ENCODE data around the gene OR2AT4.
A peak's percentile ranks its signal among the peaks of the same experiment; 100 is the strongest.
"Not testable (repeated sequence)": the region's sequence is repeated elsewhere in the genome, so short reads cannot be mapped to it uniquely, and the experiment has no call there.

OR2AT4 gene

GRCh38 chr11:75041821-75042220 is 54.9 kb downstream of the OR2AT4 start:
- DNase-seq; H3K4me3 ChIP-seq (ENCODE audit: control insufficient read depth in 1 of 7, extremely low read depth in 1 of 7, insufficient read depth in 4 of 7, low read depth in 2 of 7, low read length in 6 of 7); H3K36me3 ChIP-seq (ENCODE audit: control insufficient read depth in 4 of 4, insufficient read depth in 4 of 4, low read length in 3 of 4); H3K4me1 ChIP-seq (ENCODE audit: control extremely low read depth in 1 of 4, control insufficient read depth in 4 of 4, insufficient read depth in 4 of 4, low read length in 3 of 4); H3K27ac ChIP-seq (ENCODE audit: insufficient read depth in 1 of 2, low read depth in 1 of 2, low read length in 2 of 2, poor library complexity in 1 of 2, severe bottlenecking in 2 of 2); H3K9me3 ChIP-seq (ENCODE audit: control extremely low read depth in 1 of 5, control insufficient read depth in 4 of 5, insufficient read depth in 2 of 5, low read depth in 1 of 5, low read length in 4 of 5); H3K27me3 ChIP-seq (replicated peaks in 2 of 5; ENCODE audit: control insufficient read depth in 4 of 5, insufficient read depth in 5 of 5, low read length in 4 of 5); CTCF ChIA-PET; POLR2A ChIA-PET: not testable (repeated sequence)
- no CpG with 5 or more reads among the region's 3 CpGs for WGBS (ENCODE audit: insufficient coverage)

GRCh38 chr11:75041263-75041662 is 55.4 kb downstream of the OR2AT4 start:
- no peak for DNase-seq
- CTCF ChIA-PET, result no interaction called here
- Histone ChIP-seq H3K4me1 (ENCODE audit: control extremely low read depth in 1 of 4, control insufficient read depth in 4 of 4, insufficient read depth in 4 of 4, low read length in 3 of 4) (no peaks in the 10 kb centered on the region), H3K27ac (ENCODE audit: insufficient read depth in 1 of 2, low read depth in 1 of 2, low read length in 2 of 2, poor library complexity in 1 of 2, severe bottlenecking in 2 of 2) (no peak overlapping the region), H3K9me3 (ENCODE audit: control extremely low read depth in 1 of 5, control insufficient read depth in 4 of 5, insufficient read depth in 2 of 5, low read depth in 1 of 5, low read length in 4 of 5) (peaks cover 0 to 3% (median 0%) of the 10 kb centered on the region in 5 experiments), H3K4me3 (ENCODE audit: control insufficient read depth in 1 of 7, extremely low read depth in 1 of 7, insufficient read depth in 4 of 7, low read depth in 2 of 7, low read length in 6 of 7) (no peak overlapping the region), H3K27me3 (replicated peaks in 2 of 5; ENCODE audit: control insufficient read depth in 4 of 5, insufficient read depth in 5 of 5, low read length in 4 of 5) (no peaks in the 10 kb centered on the region), H3K36me3 (ENCODE audit: control insufficient read depth in 4 of 4, insufficient read depth in 4 of 4, low read length in 3 of 4) (no peaks in the 10 kb centered on the region)
- POLR2A ChIA-PET, result no interaction called here
- no CpG with 5 or more reads among the region's 2 CpGs for WGBS (ENCODE audit: insufficient coverage)

- Histone ChIP-seq H3K27me3 (replicated peaks in 2 of 5; ENCODE audit: control insufficient read depth in 4 of 5, insufficient read depth in 5 of 5, low read length in 4 of 5) (no peaks in the 10 kb centered on the region), H3K4me3 (ENCODE audit: control insufficient read depth in 1 of 7, extremely low read depth in 1 of 7, insufficient read depth in 4 of 7, low read depth in 2 of 7, low read length in 6 of 7) (no peak overlapping the region), H3K4me1 (ENCODE audit: control extremely low read depth in 1 of 4, control insufficient read depth in 4 of 4, insufficient read depth in 4 of 4, low read length in 3 of 4) (no peaks in the 10 kb centered on the region), H3K9me3 (ENCODE audit: control extremely low read depth in 1 of 5, control insufficient read depth in 4 of 5, insufficient read depth in 2 of 5, low read depth in 1 of 5, low read length in 4 of 5) (peaks cover 0 to 3% (median 0%) of the 10 kb centered on the region in 5 experiments), H3K27ac (ENCODE audit: insufficient read depth in 1 of 2, low read depth in 1 of 2, low read length in 2 of 2, poor library complexity in 1 of 2, severe bottlenecking in 2 of 2) (no peak overlapping the region), H3K36me3 (ENCODE audit: control insufficient read depth in 4 of 4, insufficient read depth in 4 of 4, low read length in 3 of 4) (no peaks in the 10 kb centered on the region)
- WGBS (ENCODE audit: insufficient coverage), result 92% methylated on average over 11 of the region's 11 CpGs
- ChIA-PET POLR2A (no interaction called here), CTCF (no interaction called here)
- no peak for DNase-seq
These were observed 56.4 kb downstream of the OR2AT4 start for GRCh38 chr11:75040167-75040770.

- Histone ChIP-seq H3K27me3 (replicated peaks in 2 of 5; ENCODE audit: control insufficient read depth in 4 of 5, insufficient read depth in 5 of 5, low read length in 4 of 5) (no peaks in the 10 kb centered on the region), H3K27ac (ENCODE audit: insufficient read depth in 1 of 2, low read depth in 1 of 2, low read length in 2 of 2, poor library complexity in 1 of 2, severe bottlenecking in 2 of 2) (no peak overlapping the region), H3K4me3 (ENCODE audit: control insufficient read depth in 1 of 7, extremely low read depth in 1 of 7, insufficient read depth in 4 of 7, low read depth in 2 of 7, low read length in 6 of 7) (no peak overlapping the region), H3K9me3 (ENCODE audit: control extremely low read depth in 1 of 5, control insufficient read depth in 4 of 5, insufficient read depth in 2 of 5, low read depth in 1 of 5, low read length in 4 of 5) (peaks cover 0 to 3% (median 0%) of the 10 kb centered on the region in 5 experiments), H3K4me1 (ENCODE audit: control extremely low read depth in 1 of 4, control insufficient read depth in 4 of 4, insufficient read depth in 4 of 4, low read length in 3 of 4) (no peaks in the 10 kb centered on the region), H3K36me3 (ENCODE audit: control insufficient read depth in 4 of 4, insufficient read depth in 4 of 4, low read length in 3 of 4) (no peaks in the 10 kb centered on the region)
- POLR2A ChIA-PET, result no interaction called here
- DNase-seq, result peak in 2 of 3 donors; percentile 23
- 83% methylated on average over 3 of the region's 3 CpGs for WGBS (ENCODE audit: insufficient coverage)
- CTCF ChIA-PET, result interaction anchor here (0.9 to 1.9 kb wide), 4 partner anchors 9 to 106 kb away, joined by 3 to 7 read pairs (median 3); no protein-coding TSS in a partner anchor
These were observed 60.6 kb downstream of the OR2AT4 start for GRCh38 chr11:75035911-75036565.

- WGBS (ENCODE audit: insufficient coverage), result 96% methylated on average over 4 of the region's 5 CpGs
- no peaks in the 10 kb centered on the region for H3K27me3 ChIP-seq (replicated peaks in 2 of 5; ENCODE audit: control insufficient read depth in 4 of 5, insufficient read depth in 5 of 5, low read length in 4 of 5)
- ChIA-PET CTCF (interaction anchor here (0.9 to 1.9 kb wide), 5 partner anchors 8 to 105 kb away, joined by 3 to 7 read pairs (median 3); no protein-coding TSS in a partner anchor), POLR2A (no interaction called here)
- no peaks in the 10 kb centered on the region for H3K4me1 ChIP-seq (ENCODE audit: control extremely low read depth in 1 of 4, control insufficient read depth in 4 of 4, insufficient read depth in 4 of 4, low read length in 3 of 4)
- H3K4me3 ChIP-seq (ENCODE audit: control insufficient read depth in 1 of 7, extremely low read depth in 1 of 7, insufficient read depth in 4 of 7, low read depth in 2 of 7, low read length in 6 of 7), result no peak overlapping the region
- no peak overlapping the region for H3K27ac ChIP-seq (ENCODE audit: insufficient read depth in 1 of 2, low read depth in 1 of 2, low read length in 2 of 2, poor library complexity in 1 of 2, severe bottlenecking in 2 of 2)
- H3K36me3 ChIP-seq (ENCODE audit: control insufficient read depth in 4 of 4, insufficient read depth in 4 of 4, low read length in 3 of 4), result no peaks in the 10 kb centered on the region
- peaks cover 0 to 1% (median 0%) of the 10 kb centered on the region in 5 experiments for H3K9me3 ChIP-seq (ENCODE audit: control extremely low read depth in 1 of 5, control insufficient read depth in 4 of 5, insufficient read depth in 2 of 5, low read depth in 1 of 5, low read length in 4 of 5)
- DNase-seq, result no peak
These were observed 61.4 kb downstream of the OR2AT4 start for GRCh38 chr11:75035256-75035655.

- no peaks in the 10 kb centered on the region for H3K9me3 ChIP-seq (ENCODE audit: control extremely low read depth in 1 of 5, control insufficient read depth in 4 of 5, insufficient read depth in 2 of 5, low read depth in 1 of 5, low read length in 4 of 5)
- no peak overlapping the region for H3K27ac ChIP-seq (ENCODE audit: insufficient read depth in 1 of 2, low read depth in 1 of 2, low read length in 2 of 2, poor library complexity in 1 of 2, severe bottlenecking in 2 of 2)
- no peaks in the 10 kb centered on the region for H3K4me1 ChIP-seq (ENCODE audit: control extremely low read depth in 1 of 4, control insufficient read depth in 4 of 4, insufficient read depth in 4 of 4, low read length in 3 of 4)
- WGBS (ENCODE audit: insufficient coverage), result 89% methylated on average over 2 of the region's 3 CpGs
- CTCF ChIA-PET, result interaction anchor here (1.1 to 4.0 kb wide), 5 partner anchors 11 to 108 kb away, joined by 4 to 30 read pairs (median 21); no protein-coding TSS in a partner anchor
- no peak overlapping the region for H3K4me3 ChIP-seq (ENCODE audit: control insufficient read depth in 1 of 7, extremely low read depth in 1 of 7, insufficient read depth in 4 of 7, low read depth in 2 of 7, low read length in 6 of 7)
- no peak for DNase-seq
- H3K36me3 ChIP-seq (ENCODE audit: control insufficient read depth in 4 of 4, insufficient read depth in 4 of 4, low read length in 3 of 4), result no peaks in the 10 kb centered on the region
- H3K27me3 ChIP-seq (replicated peaks in 2 of 5; ENCODE audit: control insufficient read depth in 4 of 5, insufficient read depth in 5 of 5, low read length in 4 of 5), result no peaks in the 10 kb centered on the region
- POLR2A ChIA-PET, result no interaction called here
These were observed 62.8 kb downstream of the OR2AT4 start for GRCh38 chr11:75033916-75034315.

- no peaks in the 10 kb centered on the region for H3K4me1 ChIP-seq (ENCODE audit: control extremely low read depth in 1 of 4, control insufficient read depth in 4 of 4, insufficient read depth in 4 of 4, low read length in 3 of 4)
- 95% methylated on average over 3 of the region's 3 CpGs for WGBS (ENCODE audit: insufficient coverage)
These were observed 64.1 kb downstream of the OR2AT4 start for GRCh38 chr11:75032550-75032935.

More at GRCh38 chr11:75032550-75032935, 64.1 kb downstream of the OR2AT4 start:
- ChIA-PET CTCF (interaction anchor here (0.6 to 4.0 kb wide), 11 partner anchors 10 to 1492 kb away, joined by 3 to 30 read pairs (median 3); no protein-coding TSS in a partner anchor), POLR2A (no interaction called here)
- Histone ChIP-seq H3K9me3 (ENCODE audit: control extremely low read depth in 1 of 5, control insufficient read depth in 4 of 5, insufficient read depth in 2 of 5, low read depth in 1 of 5, low read length in 4 of 5) (no peaks in the 10 kb centered on the region), H3K36me3 (ENCODE audit: control insufficient read depth in 4 of 4, insufficient read depth in 4 of 4, low read length in 3 of 4) (no peaks in the 10 kb centered on the region), H3K4me3 (ENCODE audit: control insufficient read depth in 1 of 7, extremely low read depth in 1 of 7, insufficient read depth in 4 of 7, low read depth in 2 of 7, low read length in 6 of 7) (no peak overlapping the region), H3K27ac (ENCODE audit: insufficient read depth in 1 of 2, low read depth in 1 of 2, low read length in 2 of 2, poor library complexity in 1 of 2, severe bottlenecking in 2 of 2) (no peak overlapping the region), H3K27me3 (replicated peaks in 2 of 5; ENCODE audit: control insufficient read depth in 4 of 5, insufficient read depth in 5 of 5, low read length in 4 of 5) (no peaks in the 10 kb centered on the region)
- no peak for DNase-seq

All from common myeloid progenitor, CD34-positive (primary cell).